Coronary artery (tissue), 2 donors: ENCODE measurements around the gene SDCCAG8.

Source experiments
- DNase-seq: peaks from one replicate; pipeline ENCODE4 v3.0.0-alpha.2; 2017; ENCODE audit warnings: low spot score
- H3K27ac ChIP-seq, 2 donors: fragments of 200-600 bp; sonication (generic); one replicate each; pipeline ENCODE4 v1.5.1; 2016 to 2019
- H3K4me3 ChIP-seq: fragments of 200-600 bp; sonication (generic); 2 replicates; pipeline ENCODE4 v1.5.1; 2016; ENCODE audit warnings: mild to moderate bottlenecking, moderate library complexity
- CTCF ChIP-seq: fragments of 200-600 bp; sonication (generic); IDR thresholded peaks from one replicate; pipeline ENCODE4 v1.5.1; 2019; ENCODE audit warnings: antibody characterized with exemption

The SDCCAG8 gene

GRCh38 chr1:243293941-243294722, 38.3 kb downstream of the SDCCAG8 start:
- Histone ChIP-seq H3K27ac (no peak overlapping the region), H3K4me3 (no peak overlapping the region)
- no peak for DNase-seq
- no peak for TF ChIP-seq CTCF

- H3K27ac ChIP-seq = no peak overlapping the region
- no peak for TF ChIP-seq CTCF
- no peak overlapping the region for H3K4me3 ChIP-seq
- no peak for DNase-seq
Measured at GRCh38 chr1:243294723-243295121, 38.9 kb downstream of the SDCCAG8 start.

GRCh38 chr1:243299069-243299468, 43.2 kb downstream of the SDCCAG8 start:
- TF ChIP-seq CTCF = no peak
- H3K4me3 ChIP-seq = no peak overlapping the region
- DNase-seq = no peak
- no peak overlapping the region for H3K27ac ChIP-seq

DNA sequence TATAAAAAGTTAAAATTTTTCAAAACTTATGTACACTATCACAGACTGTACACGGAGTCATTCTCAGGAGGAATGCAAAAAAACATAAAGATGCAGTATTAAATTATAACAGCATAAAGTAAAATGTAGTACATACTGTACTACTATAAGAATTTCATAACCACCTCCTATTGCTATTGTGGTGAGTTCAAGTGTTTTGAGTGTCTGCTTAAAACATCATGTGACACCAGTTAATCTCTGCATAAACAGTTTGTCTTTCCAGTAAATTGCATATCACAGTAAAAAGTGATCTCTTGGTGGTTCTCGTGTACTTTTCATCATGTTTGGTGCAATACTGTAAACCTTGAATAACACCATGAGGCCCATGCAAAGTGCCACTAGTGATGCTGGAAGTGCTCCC, 45.2 kb downstream of the SDCCAG8 start:
- Histone ChIP-seq H3K27ac (no peak overlapping the region), H3K4me3 (no peak overlapping the region)
- no peak for TF ChIP-seq CTCF
- no peak for DNase-seq

GRCh38 chr1:243311809-243312208, 56.0 kb downstream of the SDCCAG8 start:
- no peak overlapping the region for H3K27ac ChIP-seq
- TF ChIP-seq CTCF = no peak
- no peak overlapping the region for H3K4me3 ChIP-seq
- no peak for DNase-seq

DNA sequence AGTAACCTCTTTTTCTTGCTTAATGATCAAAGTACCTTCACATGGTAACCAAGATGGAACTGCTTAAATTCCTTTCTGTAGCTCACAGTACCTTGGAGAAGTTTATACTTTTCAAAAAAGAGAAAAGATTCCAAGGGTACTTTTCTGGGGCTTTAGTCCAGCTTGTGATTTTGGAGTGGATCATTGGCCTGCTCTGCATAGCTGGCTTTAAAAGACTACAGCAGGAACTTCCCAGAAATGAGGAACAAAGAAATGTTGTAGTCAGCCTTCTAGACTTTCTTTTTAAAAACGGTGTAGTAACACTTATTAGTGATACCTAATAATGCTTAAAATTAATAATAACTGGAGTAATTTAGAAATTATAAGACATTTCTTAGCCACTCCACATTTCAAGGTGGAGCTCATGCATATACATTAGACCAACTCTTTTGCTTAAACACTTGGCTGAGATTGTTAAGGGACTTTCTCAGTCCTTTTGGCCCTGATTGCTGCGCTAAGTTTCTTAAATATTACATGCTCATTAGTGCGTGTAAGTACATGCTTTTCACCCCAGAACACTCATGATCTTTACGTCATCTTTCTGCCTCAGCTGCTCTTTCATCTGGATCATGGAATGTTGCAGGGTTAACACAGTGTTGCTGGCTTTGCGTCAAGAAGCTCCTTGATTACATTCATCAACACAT, 57.3 kb downstream of the SDCCAG8 start:
- TF ChIP-seq CTCF = no peak
- no peak for DNase-seq

More for the DNA sequence above, 57.3 kb downstream of the SDCCAG8 start:
- Histone ChIP-seq H3K4me3 (no peak overlapping the region), H3K27ac (no peak overlapping the region)
